GM23338 (cell line): ENCODE data around the gene RASGRF2.

Experiments used
- CREB1 ChIP-seq: fragments of 250-450 bp; sonication (Bioruptor Pico); IDR thresholded peaks from 2 replicates; pipeline ENCODE4 v1.5.0; 2020; ENCODE audit warnings: low read depth, mild to moderate bottlenecking, moderate library complexity
- CTCF ChIP-seq, 2 experiments: fragments of 200-600 bp in 1 of 2; sonication (generic) in 1 of 2; conservative IDR thresholded peaks; 2 replicates each; pipeline versions ENCODE4 v1.5.1 to v1.6.1; 2016 to 2017; ENCODE audit warnings: antibody characterized with exemption in 2 of 2, low read depth in 2 of 2, mild to moderate bottlenecking in 2 of 2, moderate library complexity in 1 of 2
- JUNB ChIP-seq: IDR thresholded peaks from one replicate; pipeline ENCODE4 v1.6.1; 2016; ENCODE audit warnings: antibody characterized with exemption; ENCODE audit not compliant: unreplicated experiment
- POLR2AphosphoS5 ChIP-seq: IDR thresholded peaks from 2 replicates; pipeline ENCODE4 v1.6.1; 2016; ENCODE audit warnings: antibody characterized with exemption, low read depth

GRCh38 chr5:80990527-80990926, 30.4 kb downstream of the RASGRF2 start:
- no peak for TF ChIP-seq POLR2AphosphoS5
- TF ChIP-seq CTCF (conservative IDR thresholded peaks at IDR 0.05; ENCODE audit: low read depth in 2 of 2), result no peak
- TF ChIP-seq JUNB, result no peak
- TF ChIP-seq CREB1, result no peak
